Astrocyte of the cerebellum (primary cell): ENCODE measurements around the gene CRELD2.

Experiments used
- DNase-seq: peaks from one replicate; pipeline ENCODE4 v3.0.0-alpha.2; 2011; ENCODE audit warnings: low read depth
- H3K4me3 ChIP-seq: 2 replicates; pipeline ENCODE4 v1.5.1; 2011; ENCODE audit warnings: mild to moderate bottlenecking, low read depth, low read length, moderate library complexity
- in situ Hi-C: cut with HindIII; loops from 2 replicates; pipeline ENCODE4 v1.10.0; 2017; ENCODE audit warnings: low sequenced_read_pairs
- TF ChIP-seq, protein P1 (sequence below): IDR thresholded peaks from 2 replicates; pipeline ENCODE4 v1.5.1; 2012; ENCODE audit warnings: low read length, low read depth, moderate library complexity, mild to moderate bottlenecking; ENCODE audit errors: missing control alignments

Gene CRELD2

DNA sequence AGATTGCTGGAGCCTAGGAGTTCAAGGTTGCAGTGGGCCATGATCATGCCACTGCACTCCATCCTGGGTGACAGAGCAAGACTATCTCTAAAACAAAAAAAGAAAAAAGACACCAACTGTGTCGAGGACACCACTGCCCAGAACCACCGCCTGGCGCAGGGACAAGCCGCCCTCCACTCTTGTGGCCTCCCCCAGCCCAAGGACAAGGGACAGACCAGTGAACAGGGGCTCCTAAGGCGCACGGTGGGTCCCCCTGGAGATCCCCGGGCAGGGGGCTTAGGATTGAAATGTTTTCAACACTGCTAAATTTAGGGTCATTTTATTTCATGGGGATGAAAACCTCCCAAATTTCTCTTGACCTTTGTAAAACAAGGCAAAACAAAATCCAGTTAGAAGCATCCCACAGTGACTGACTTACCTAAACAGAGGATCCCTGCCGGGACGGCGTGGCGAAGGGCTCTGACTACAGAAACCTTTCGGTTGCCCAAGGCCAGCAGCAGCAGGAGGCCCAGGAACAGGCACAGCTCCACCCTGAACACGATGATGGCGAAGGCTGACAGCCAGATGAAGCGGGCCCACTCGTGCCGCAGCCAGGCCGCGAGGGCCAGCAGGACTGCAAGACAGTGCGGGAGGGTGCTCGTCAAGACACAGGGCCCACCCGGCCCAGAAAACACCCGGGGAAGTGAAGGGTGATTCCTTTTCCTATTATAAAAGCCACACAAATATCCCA lies 8.8 kb upstream of the CRELD2 start:
- in situ Hi-C loops = loop anchor here (25.0 kb wide), 1 partner anchor 122 kb away; no protein-coding TSS in a partner anchor
- TF ChIP-seq, protein P1, sequence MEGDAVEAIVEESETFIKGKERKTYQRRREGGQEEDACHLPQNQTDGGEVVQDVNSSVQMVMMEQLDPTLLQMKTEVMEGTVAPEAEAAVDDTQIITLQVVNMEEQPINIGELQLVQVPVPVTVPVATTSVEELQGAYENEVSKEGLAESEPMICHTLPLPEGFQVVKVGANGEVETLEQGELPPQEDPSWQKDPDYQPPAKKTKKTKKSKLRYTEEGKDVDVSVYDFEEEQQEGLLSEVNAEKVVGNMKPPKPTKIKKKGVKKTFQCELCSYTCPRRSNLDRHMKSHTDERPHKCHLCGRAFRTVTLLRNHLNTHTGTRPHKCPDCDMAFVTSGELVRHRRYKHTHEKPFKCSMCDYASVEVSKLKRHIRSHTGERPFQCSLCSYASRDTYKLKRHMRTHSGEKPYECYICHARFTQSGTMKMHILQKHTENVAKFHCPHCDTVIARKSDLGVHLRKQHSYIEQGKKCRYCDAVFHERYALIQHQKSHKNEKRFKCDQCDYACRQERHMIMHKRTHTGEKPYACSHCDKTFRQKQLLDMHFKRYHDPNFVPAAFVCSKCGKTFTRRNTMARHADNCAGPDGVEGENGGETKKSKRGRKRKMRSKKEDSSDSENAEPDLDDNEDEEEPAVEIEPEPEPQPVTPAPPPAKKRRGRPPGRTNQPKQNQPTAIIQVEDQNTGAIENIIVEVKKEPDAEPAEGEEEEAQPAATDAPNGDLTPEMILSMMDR = no peak
- no peak overlapping the region for H3K4me3 ChIP-seq
- no peak for DNase-seq

DNA sequence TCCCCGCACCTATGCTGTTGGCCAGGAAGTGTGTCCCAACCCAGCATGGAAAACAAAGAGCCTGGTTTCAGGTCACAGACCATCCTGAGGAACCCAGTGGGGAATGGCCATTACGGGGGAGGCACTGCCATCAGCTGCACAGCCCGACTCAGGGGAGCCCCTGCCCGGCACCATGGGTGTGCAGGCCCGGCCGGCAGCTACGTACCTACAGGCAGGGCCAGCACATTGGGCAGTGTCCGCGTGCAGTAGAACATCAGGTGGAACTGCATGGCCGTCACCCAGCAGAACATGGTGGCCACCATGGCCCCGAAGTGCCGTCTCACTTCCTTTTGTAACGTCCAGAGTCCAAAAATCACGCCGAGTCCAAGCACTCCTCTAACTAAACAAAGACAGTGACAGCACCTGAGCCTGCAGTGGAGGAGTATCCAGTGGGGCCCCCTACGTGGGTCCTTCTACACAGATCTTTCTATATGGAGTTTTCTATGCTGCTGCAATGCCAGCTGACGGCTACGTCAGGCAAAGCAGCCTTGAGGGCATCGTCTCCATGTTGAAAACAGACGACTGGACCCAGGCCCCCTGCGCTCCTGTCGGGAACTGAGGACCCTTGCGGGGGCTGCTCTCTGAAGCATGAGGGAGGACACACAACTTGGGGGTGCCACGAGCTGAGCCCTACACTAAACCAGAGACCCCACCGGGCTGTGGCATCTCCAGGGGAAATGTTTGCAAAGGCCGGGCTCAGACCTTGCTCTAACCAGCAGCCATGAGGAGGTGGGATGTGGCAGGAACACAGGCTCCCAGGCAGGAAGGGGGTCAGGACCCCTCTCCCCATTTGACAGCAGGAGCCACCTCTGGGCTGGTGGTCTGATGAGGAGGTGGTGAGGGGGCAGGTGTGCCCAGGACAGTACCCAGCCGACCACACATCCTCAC lies 7.9 kb upstream of the CRELD2 start:
- TF ChIP-seq, protein P1 = no peak
- H3K4me3 ChIP-seq = no peak overlapping the region
- in situ Hi-C loops = loop anchor here (25.0 kb wide), 1 partner anchor 123 kb away; no protein-coding TSS in a partner anchor
- DNase-seq = no peak

DNA sequence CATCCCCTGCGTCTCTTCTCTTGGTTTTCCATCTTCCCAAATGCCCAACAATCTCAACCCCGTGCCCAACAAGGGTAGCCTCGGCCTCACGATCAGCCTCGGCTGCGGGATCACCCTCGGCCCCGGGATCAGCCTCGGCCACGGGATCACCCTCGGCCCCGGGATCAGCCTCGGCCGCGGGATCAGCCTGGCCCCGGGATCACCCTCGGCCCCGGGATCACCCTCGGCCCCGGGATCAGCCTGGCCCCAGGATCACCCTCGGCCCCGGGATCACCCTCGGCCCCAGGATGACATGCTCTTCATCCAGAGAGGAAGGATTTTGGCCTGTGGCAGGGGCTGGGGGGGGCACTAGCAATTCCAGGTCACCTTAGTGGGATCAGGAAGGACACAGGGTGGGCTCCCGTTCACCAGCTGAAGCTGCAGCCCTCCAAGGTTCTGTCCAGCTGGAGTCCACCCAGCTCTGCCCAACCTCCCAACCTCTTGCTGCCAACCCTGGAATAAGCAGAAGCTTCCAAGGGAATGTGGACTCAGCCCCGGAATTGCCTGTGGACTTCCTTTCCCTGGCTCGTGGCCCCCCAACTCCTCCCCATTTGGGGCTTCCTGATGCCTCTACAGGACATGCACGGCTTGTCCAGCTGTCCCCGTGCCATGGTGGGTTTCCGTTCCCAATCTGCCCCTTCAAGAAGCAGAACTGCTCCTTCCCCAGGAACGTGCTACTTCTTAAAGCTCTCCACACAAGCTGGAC lies 6.4 kb upstream of the CRELD2 start:
- no peak for DNase-seq
- TF ChIP-seq, protein P1 = no peak
- in situ Hi-C loops = loop anchor here (25.0 kb wide), 1 partner anchor 125 kb away; no protein-coding TSS in a partner anchor
- H3K4me3 ChIP-seq = no peak overlapping the region

DNA sequence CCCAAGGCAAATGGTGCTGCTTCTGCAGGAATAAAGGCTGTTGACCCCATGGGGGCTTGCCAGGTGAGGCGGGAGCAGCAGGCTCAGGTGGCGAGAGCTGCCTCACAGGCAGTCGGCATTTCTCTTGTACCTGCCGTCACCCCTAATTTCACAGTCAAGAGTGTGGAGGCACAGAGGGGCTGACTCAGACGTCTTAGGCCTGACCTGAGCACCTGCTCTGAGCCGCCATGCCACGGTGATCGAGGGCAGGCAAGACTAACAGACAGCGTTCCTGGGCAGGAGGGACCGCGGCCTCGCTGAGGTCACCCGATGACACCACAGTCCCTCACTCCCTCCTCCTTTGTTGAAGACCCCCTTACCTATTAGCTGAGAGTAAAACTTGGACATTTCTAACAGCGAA lies 5.4 kb upstream of the CRELD2 start:
- no peak overlapping the region for H3K4me3 ChIP-seq
- in situ Hi-C loops = loop anchor here (25.0 kb wide), 1 partner anchor 126 kb away; no protein-coding TSS in a partner anchor
- no peak for DNase-seq
- TF ChIP-seq, protein P1 = no peak

DNA sequence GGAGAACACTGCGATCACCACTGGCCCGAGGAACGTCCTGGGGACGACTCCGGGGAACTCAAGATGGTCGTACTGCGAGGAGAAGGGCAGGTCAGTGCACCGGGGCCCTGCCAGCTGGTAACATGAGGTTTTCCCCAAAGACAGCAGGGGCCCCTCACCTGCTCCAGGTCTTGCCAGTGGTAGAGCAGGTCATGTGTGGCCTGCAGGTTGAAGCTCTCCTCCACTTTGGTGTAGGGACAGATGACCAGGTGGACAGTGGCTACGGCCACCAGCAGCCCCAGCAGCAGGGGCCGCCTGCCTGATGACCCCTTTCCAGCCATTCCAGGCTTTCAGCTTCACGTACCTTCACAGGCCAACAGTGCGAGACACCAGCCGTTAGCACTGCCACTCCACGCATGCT lies 5.0 kb upstream of the CRELD2 start:
- in situ Hi-C loops = loop anchor here (25.0 kb wide), 1 partner anchor 126 kb away; no protein-coding TSS in a partner anchor
- no peak overlapping the region for H3K4me3 ChIP-seq
- no peak for DNase-seq
- TF ChIP-seq, protein P1 = no peak

DNA sequence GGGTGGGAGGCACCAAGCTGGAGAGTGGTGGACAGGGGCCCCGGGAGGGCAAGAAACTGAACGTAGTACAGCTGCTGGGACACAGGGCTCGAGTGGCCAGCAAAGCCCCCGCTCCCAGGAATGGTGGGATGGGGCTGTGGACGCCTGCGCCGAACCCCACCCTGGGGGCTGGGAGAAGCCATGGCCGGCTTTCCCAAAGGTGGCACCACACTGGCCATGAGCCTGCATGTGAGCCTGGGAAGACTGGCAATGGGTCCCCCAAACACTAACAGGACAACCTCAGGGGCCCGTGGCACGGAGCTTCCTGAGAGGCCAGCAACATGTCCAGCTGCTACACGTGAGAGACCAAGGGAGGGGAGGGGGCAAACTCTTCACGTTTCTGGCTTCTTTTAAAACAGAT lies 4.2 kb upstream of the CRELD2 start:
- TF ChIP-seq, protein P1 = no peak
- no peak overlapping the region for H3K4me3 ChIP-seq
- no peak for DNase-seq
- in situ Hi-C loops = loop anchor here (25.0 kb wide), 1 partner anchor 127 kb away; no protein-coding TSS in a partner anchor
